Measurements from ENCODE around the gene FAM90A26.
"Not testable (repeated sequence)": the region's sequence is repeated elsewhere in the genome, so short reads cannot be mapped to it uniquely, and the experiment has no call there.

The FAM90A26 gene

GRCh38 chr4:9169791-9170459, at the start of gene FAM90A26:
Gene FAM90A26 (plus strand): TSS chr4:9170409. CDS start chr4:9173173, 2,764 bp downstream.
- H3F3A ChIP-seq (ENCODE audit: insufficient read depth); H3K27me3 ChIP-seq (ENCODE audit: low read length); H3K79me2 ChIP-seq (ENCODE audit: insufficient read depth, low read length); H3K9ac ChIP-seq (ENCODE audit: low read length); H3K4me3 ChIP-seq (ENCODE audit: insufficient read depth, low read length, poor library complexity, severe bottlenecking); H4K20me1 ChIP-seq (ENCODE audit: low read depth, low read length); H2AFZ ChIP-seq (ENCODE audit: low read depth, low read length, severe bottlenecking); H3K9me2 ChIP-seq (replicated peaks; ENCODE audit: insufficient read depth, low read length); H3K27ac ChIP-seq (ENCODE audit: low read depth, low read length); H3K9me3 ChIP-seq (ENCODE audit: insufficient read depth, low read length); H3K4me2 ChIP-seq (ENCODE audit: low read depth, low read length, poor library complexity, severe bottlenecking); H3K36me3 ChIP-seq (ENCODE audit: low read length): not testable (repeated sequence)

GRCh38 chr4:9122711-9123110, 47.5 kb upstream of the FAM90A26 start:
- not testable (repeated sequence) for H3K36me3 ChIP-seq (ENCODE audit: low read length); H3K27ac ChIP-seq (ENCODE audit: low read depth, low read length); H2AFZ ChIP-seq (ENCODE audit: low read depth, low read length, severe bottlenecking); H3K9ac ChIP-seq (ENCODE audit: low read length); H3K9me3 ChIP-seq (ENCODE audit: insufficient read depth, low read length); H3F3A ChIP-seq (ENCODE audit: insufficient read depth); H4K20me1 ChIP-seq (ENCODE audit: low read depth, low read length); H3K4me3 ChIP-seq (ENCODE audit: insufficient read depth, low read length, poor library complexity, severe bottlenecking); H3K79me2 ChIP-seq (ENCODE audit: insufficient read depth, low read length); H3K9me2 ChIP-seq (replicated peaks; ENCODE audit: insufficient read depth, low read length); H3K27me3 ChIP-seq (ENCODE audit: low read length); H3K4me2 ChIP-seq (ENCODE audit: low read depth, low read length, poor library complexity, severe bottlenecking)

- H3K36me3 ChIP-seq (ENCODE audit: low read length); H3K9me3 ChIP-seq (ENCODE audit: insufficient read depth, low read length); H3K4me3 ChIP-seq (ENCODE audit: insufficient read depth, low read length, poor library complexity, severe bottlenecking); H2AFZ ChIP-seq (ENCODE audit: low read depth, low read length, severe bottlenecking); H3K27me3 ChIP-seq (ENCODE audit: low read length); H3K27ac ChIP-seq (ENCODE audit: low read depth, low read length); H3K9ac ChIP-seq (ENCODE audit: low read length); H3K79me2 ChIP-seq (ENCODE audit: insufficient read depth, low read length); H3K4me2 ChIP-seq (ENCODE audit: low read depth, low read length, poor library complexity, severe bottlenecking); H4K20me1 ChIP-seq (ENCODE audit: low read depth, low read length); H3F3A ChIP-seq (ENCODE audit: insufficient read depth); H3K9me2 ChIP-seq (replicated peaks; ENCODE audit: insufficient read depth, low read length): not testable (repeated sequence)
These were observed 46.6 kb upstream of the FAM90A26 start for GRCh38 chr4:9123572-9124007.

GRCh38 chr4:9125601-9126161, 44.5 kb upstream of the FAM90A26 start:
- H4K20me1 ChIP-seq (ENCODE audit: low read depth, low read length): not testable (repeated sequence)

GRCh38 chr4:9131420-9131819, 38.8 kb upstream of the FAM90A26 start:
- H3K36me3 ChIP-seq (ENCODE audit: low read length); H3K27ac ChIP-seq (ENCODE audit: low read depth, low read length); H3K9me3 ChIP-seq (ENCODE audit: insufficient read depth, low read length); H3K27me3 ChIP-seq (ENCODE audit: low read length); H3K9ac ChIP-seq (ENCODE audit: low read length); H4K20me1 ChIP-seq (ENCODE audit: low read depth, low read length); H2AFZ ChIP-seq (ENCODE audit: low read depth, low read length, severe bottlenecking); H3K9me2 ChIP-seq (replicated peaks; ENCODE audit: insufficient read depth, low read length); H3F3A ChIP-seq (ENCODE audit: insufficient read depth); H3K4me2 ChIP-seq (ENCODE audit: low read depth, low read length, poor library complexity, severe bottlenecking); H3K4me3 ChIP-seq (ENCODE audit: insufficient read depth, low read length, poor library complexity, severe bottlenecking); H3K79me2 ChIP-seq (ENCODE audit: insufficient read depth, low read length): not testable (repeated sequence)

More at GRCh38 chr4:9125601-9126161, 44.5 kb upstream of the FAM90A26 start:
- H3K9me2 ChIP-seq (replicated peaks; ENCODE audit: insufficient read depth, low read length); H3K27ac ChIP-seq (ENCODE audit: low read depth, low read length); H3K79me2 ChIP-seq (ENCODE audit: insufficient read depth, low read length); H3K9ac ChIP-seq (ENCODE audit: low read length); H3F3A ChIP-seq (ENCODE audit: insufficient read depth); H3K36me3 ChIP-seq (ENCODE audit: low read length); H3K4me2 ChIP-seq (ENCODE audit: low read depth, low read length, poor library complexity, severe bottlenecking); H3K27me3 ChIP-seq (ENCODE audit: low read length); H2AFZ ChIP-seq (ENCODE audit: low read depth, low read length, severe bottlenecking); H3K4me3 ChIP-seq (ENCODE audit: insufficient read depth, low read length, poor library complexity, severe bottlenecking); H3K9me3 ChIP-seq (ENCODE audit: insufficient read depth, low read length): not testable (repeated sequence)

- not testable (repeated sequence) for H3K9ac ChIP-seq (ENCODE audit: low read length); H3K79me2 ChIP-seq (ENCODE audit: insufficient read depth, low read length); H3K36me3 ChIP-seq (ENCODE audit: low read length); H3K4me3 ChIP-seq (ENCODE audit: insufficient read depth, low read length, poor library complexity, severe bottlenecking); H4K20me1 ChIP-seq (ENCODE audit: low read depth, low read length); H3K9me3 ChIP-seq (ENCODE audit: insufficient read depth, low read length); H3K27me3 ChIP-seq (ENCODE audit: low read length); H3K4me2 ChIP-seq (ENCODE audit: low read depth, low read length, poor library complexity, severe bottlenecking); H3K9me2 ChIP-seq (replicated peaks; ENCODE audit: insufficient read depth, low read length); H3K27ac ChIP-seq (ENCODE audit: low read depth, low read length); H2AFZ ChIP-seq (ENCODE audit: low read depth, low read length, severe bottlenecking); H3F3A ChIP-seq (ENCODE audit: insufficient read depth)
These were observed 37.4 kb upstream of the FAM90A26 start for GRCh38 chr4:9132849-9133248.

GRCh38 chr4:9134011-9134410, 36.2 kb upstream of the FAM90A26 start:
- not testable (repeated sequence) for H3K79me2 ChIP-seq (ENCODE audit: insufficient read depth, low read length); H3K27ac ChIP-seq (ENCODE audit: low read depth, low read length); H3K4me2 ChIP-seq (ENCODE audit: low read depth, low read length, poor library complexity, severe bottlenecking); H3K36me3 ChIP-seq (ENCODE audit: low read length); H3K4me3 ChIP-seq (ENCODE audit: insufficient read depth, low read length, poor library complexity, severe bottlenecking); H4K20me1 ChIP-seq (ENCODE audit: low read depth, low read length); H3K9me3 ChIP-seq (ENCODE audit: insufficient read depth, low read length); H2AFZ ChIP-seq (ENCODE audit: low read depth, low read length, severe bottlenecking); H3F3A ChIP-seq (ENCODE audit: insufficient read depth); H3K9me2 ChIP-seq (replicated peaks; ENCODE audit: insufficient read depth, low read length); H3K27me3 ChIP-seq (ENCODE audit: low read length); H3K9ac ChIP-seq (ENCODE audit: low read length)

GRCh38 chr4:9134556-9134955, 35.7 kb upstream of the FAM90A26 start:
- not testable (repeated sequence) for H4K20me1 ChIP-seq (ENCODE audit: low read depth, low read length); H3K27ac ChIP-seq (ENCODE audit: low read depth, low read length); H3K9me3 ChIP-seq (ENCODE audit: insufficient read depth, low read length)

More at GRCh38 chr4:9134556-9134955, 35.7 kb upstream of the FAM90A26 start:
- H2AFZ ChIP-seq (ENCODE audit: low read depth, low read length, severe bottlenecking); H3K79me2 ChIP-seq (ENCODE audit: insufficient read depth, low read length); H3K9ac ChIP-seq (ENCODE audit: low read length); H3K27me3 ChIP-seq (ENCODE audit: low read length); H3K36me3 ChIP-seq (ENCODE audit: low read length); H3K4me3 ChIP-seq (ENCODE audit: insufficient read depth, low read length, poor library complexity, severe bottlenecking); H3K9me2 ChIP-seq (replicated peaks; ENCODE audit: insufficient read depth, low read length); H3F3A ChIP-seq (ENCODE audit: insufficient read depth); H3K4me2 ChIP-seq (ENCODE audit: low read depth, low read length, poor library complexity, severe bottlenecking): not testable (repeated sequence)
